GM23338 (cell line): ENCODE measurements around the gene ZSCAN21. TPM values are rescaled to one million over a fixed set of nuclear protein-coding genes. Genes with fewer than 3 reads are reported as not detected.

Experiments used
- ATAC-seq: fragments of 200-7000 bp; cut with Tn5 transposase; 3 replicates; pipeline ENCODE4 v1.9.1; 2020
- DNase-seq: peaks from one replicate; pipeline ENCODE4 v3.0.0-alpha.2; 2015; ENCODE audit warnings: low spot score
- H2AFZ ChIP-seq: fragments of 200-600 bp; sonication (generic); 2 replicates; pipeline ENCODE4 v1.8.0; 2016; ENCODE audit warnings: antibody characterized with exemption, mild to moderate bottlenecking, moderate library complexity
- H3F3A ChIP-seq: fragments of 200-600 bp; sonication (generic); replicated peaks from 2 replicates; pipeline ENCODE4 v1.8.0; 2017; ENCODE audit warnings: antibody characterized with exemption, mixed run types, low read depth
- H3K27ac ChIP-seq: fragments of 200-600 bp; sonication (generic); 2 replicates; pipeline ENCODE4 v1.6.1; 2016; ENCODE audit warnings: low read depth
- H3K27me3 ChIP-seq: fragments of 200-600 bp; sonication (generic); 2 replicates; pipeline ENCODE4 v1.8.0; 2016; ENCODE audit warnings: mild to moderate bottlenecking, mixed run types, moderate library complexity; ENCODE audit not compliant: insufficient read depth
- H3K36me3 ChIP-seq: fragments of 200-600 bp; sonication (generic); 2 replicates; pipeline ENCODE4 v1.8.0; 2016; ENCODE audit warnings: mild to moderate bottlenecking; ENCODE audit not compliant: insufficient read depth
- H3K4me1 ChIP-seq: fragments of 200-600 bp; sonication (generic); 2 replicates; pipeline ENCODE4 v1.8.0; 2016; ENCODE audit warnings: mild to moderate bottlenecking, moderate library complexity; ENCODE audit not compliant: insufficient read depth
- H3K4me2 ChIP-seq: fragments of 200-600 bp; sonication (generic); 2 replicates; pipeline ENCODE4 v1.7.1; 2017; ENCODE audit warnings: mixed run types
- H3K4me3 ChIP-seq: fragments of 200-600 bp; sonication (generic); 2 replicates; pipeline ENCODE4 v1.6.1; 2016; ENCODE audit warnings: mixed run types
- H3K79me2 ChIP-seq: fragments of 200-600 bp; sonication (generic); replicated peaks from 2 replicates; pipeline ENCODE4 v1.8.0; 2017; ENCODE audit warnings: mild to moderate bottlenecking; ENCODE audit not compliant: insufficient read depth
- H3K9me2 ChIP-seq: fragments of 200-600 bp; sonication (generic); 2 replicates; pipeline ENCODE4 v1.8.0; 2017; ENCODE audit not compliant: insufficient read depth
- H4K20me1 ChIP-seq: fragments of 200-600 bp; sonication (generic); replicated peaks from 2 replicates; pipeline ENCODE4 v1.8.0; 2017; ENCODE audit warnings: mild to moderate bottlenecking; ENCODE audit not compliant: insufficient read depth
- H3K27ac Mint-ChIP-seq: 2 replicates; pipeline ENCODE4 v1.8.0; 2020; ENCODE audit warnings: inconsistent platforms, mild to moderate bottlenecking, moderate library complexity, mixed read lengths
- H3K27me3 Mint-ChIP-seq: 3 replicates; pipeline ENCODE4 v1.8.0; 2022; ENCODE audit warnings: low read depth, mild to moderate bottlenecking, moderate library complexity, mixed read lengths, inconsistent platforms; ENCODE audit not compliant: insufficient read depth, poor library complexity
- H3K36me3 Mint-ChIP-seq: 3 replicates; pipeline ENCODE4 v1.8.0; 2021; ENCODE audit warnings: low read depth, mild to moderate bottlenecking, inconsistent platforms, moderate library complexity, mixed read lengths
- H3K4me1 Mint-ChIP-seq: 3 replicates; pipeline ENCODE4 v1.8.0; 2020; ENCODE audit warnings: mild to moderate bottlenecking, inconsistent platforms, mixed read lengths
- H3K4me3 Mint-ChIP-seq: 3 replicates; pipeline ENCODE4 v1.8.0; 2021; ENCODE audit warnings: moderate library complexity, mild to moderate bottlenecking, inconsistent platforms, mixed read lengths
- H3K9me3 Mint-ChIP-seq: 3 replicates; pipeline ENCODE4 v1.8.0; 2020; ENCODE audit warnings: moderate library complexity, mild to moderate bottlenecking, inconsistent platforms, mixed read lengths
- CREB1 ChIP-seq: fragments of 250-450 bp; sonication (Bioruptor Pico); IDR thresholded peaks from 2 replicates; pipeline ENCODE4 v1.5.0; 2020; ENCODE audit warnings: low read depth, mild to moderate bottlenecking, moderate library complexity
- CTCF ChIP-seq, 2 experiments: fragments of 200-600 bp in 1 of 2; sonication (generic) in 1 of 2; conservative IDR thresholded peaks; 2 replicates each; pipeline versions ENCODE4 v1.5.1 to v1.6.1; 2016 to 2017; ENCODE audit warnings: antibody characterized with exemption in 2 of 2, low read depth in 2 of 2, mild to moderate bottlenecking in 2 of 2, moderate library complexity in 1 of 2
- EZH2 ChIP-seq: fragments of 200-600 bp; sonication (generic); IDR thresholded peaks from one replicate; pipeline ENCODE4 v1.8.0; 2017; ENCODE audit warnings: antibody characterized with exemption, mild to moderate bottlenecking, low read depth; ENCODE audit not compliant: unreplicated experiment
- EZH2phosphoT487 ChIP-seq: fragments of 200-600 bp; sonication (generic); IDR thresholded peaks from one replicate; pipeline ENCODE4 v1.8.1; 2018; ENCODE audit warnings: antibody characterized with exemption; ENCODE audit not compliant: unreplicated experiment
- JUNB ChIP-seq: IDR thresholded peaks from one replicate; pipeline ENCODE4 v1.6.1; 2016; ENCODE audit warnings: antibody characterized with exemption; ENCODE audit not compliant: unreplicated experiment
- NANOG ChIP-seq: IDR thresholded peaks from 2 replicates; pipeline ENCODE4 v1.6.1; 2016; ENCODE audit warnings: antibody characterized with exemption, borderline replicate concordance
- POLR2AphosphoS5 ChIP-seq: IDR thresholded peaks from 2 replicates; pipeline ENCODE4 v1.6.1; 2016; ENCODE audit warnings: antibody characterized with exemption, low read depth
- REST ChIP-seq: IDR thresholded peaks from one replicate; pipeline ENCODE4 v1.6.1; 2018; ENCODE audit warnings: antibody characterized with exemption; ENCODE audit not compliant: unreplicated experiment
- STAT1 ChIP-seq: IDR thresholded peaks from one replicate; pipeline ENCODE4 v1.6.1; 2016; ENCODE audit warnings: antibody characterized with exemption; ENCODE audit not compliant: unreplicated experiment
- ZNF114 ChIP-seq: fragments of 250-450 bp; sonication (Bioruptor Pico); IDR thresholded peaks from 2 replicates; pipeline ENCODE4 v1.5.0; 2020; ENCODE audit warnings: mild to moderate bottlenecking, moderate library complexity
- polyA plus RNA-seq: library from polyadenylated mRNA; unstranded; fragments of >200 nt; fragmentation: Nextera tagmentation; extraction: Ambion mirVana; gene quantifications from 2 replicates; pipeline ENCODE4 v1.2.1, GENCODE V29; 2016
- total RNA-seq: library from RNA; depleted of rRNA; stranded (reverse); fragments of >200 nt; shearing (Covaris generic); gene quantifications from 2 replicates; pipeline ENCODE4 v1.2.3, GENCODE V29; 2014

Gene ZSCAN21
- total and polyA plus RNA-seq, 2 experiments from 2014 or later = 15.7 to 21.8 TPM

GRCh38 chr7:100066953-100067352, 17.4 kb downstream of the ZSCAN21 start:
- peaks cover 41% of the 10 kb centered on the region for H3K36me3 ChIP-seq
- 0 out of 2 replicates have a peak overlapping the region, but pooled peaks have one; percentile 32 for H3K27ac ChIP-seq
- peaks cover 6% of the 10 kb centered on the region for H4K20me1 ChIP-seq
- H3K4me3 ChIP-seq = no peak overlapping the region
- TF ChIP-seq CTCF (conservative IDR thresholded peaks at IDR 0.05; ENCODE audit: low read depth in 2 of 2) (peak; percentile 21 to 46; a peak in 2 of 4 replicates), NANOG (no peak)
- H3K36me3 Mint-ChIP-seq = peaks cover 90% of the 10 kb centered on the region
- no peak overlapping the region for H3K27ac Mint-ChIP-seq
- no peak overlapping the region for H2AFZ ChIP-seq
- no peaks in the 10 kb centered on the region for H3K4me1 Mint-ChIP-seq
- H3K27me3 Mint-ChIP-seq = peaks cover 25% of the 10 kb centered on the region
- peak; percentile 28; the same call in 1 of the 3 replicates for ATAC-seq
- H3K4me1 ChIP-seq = no peaks in the 10 kb centered on the region
- H3K4me3 Mint-ChIP-seq = no peak overlapping the region
- 0 out of 2 replicates have a peak, but pooled peaks cover 5% of the 10 kb centered on the region for H3K27me3 ChIP-seq
- no peak for DNase-seq
- no peak overlapping the region for H3K4me2 ChIP-seq
- H3F3A ChIP-seq = peaks cover 38% of the 10 kb centered on the region
- H3K79me2 ChIP-seq = peaks cover 9% of the 10 kb centered on the region
- H3K9me2 ChIP-seq = no peaks in the 10 kb centered on the region
- peaks cover 37% of the 10 kb centered on the region for H3K9me3 Mint-ChIP-seq

- Histone ChIP-seq H2AFZ (no peak overlapping the region), H4K20me1 (peaks cover 6% of the 10 kb centered on the region), H3K27me3 (0 out of 2 replicates have a peak, but pooled peaks cover 5% of the 10 kb centered on the region), H3K4me3 (no peak overlapping the region), H3K79me2 (peaks cover 9% of the 10 kb centered on the region), H3K4me1 (no peaks in the 10 kb centered on the region), H3K27ac (no peak overlapping the region), H3K36me3 (peaks cover 66% of the 10 kb centered on the region), H3K4me2 (no peak overlapping the region), H3K9me2 (no peaks in the 10 kb centered on the region), H3F3A (peaks cover 57% of the 10 kb centered on the region)
- H3K27ac Mint-ChIP-seq = no peak overlapping the region
- H3K4me1 Mint-ChIP-seq = no peaks in the 10 kb centered on the region
- DNase-seq (no peak), ATAC-seq (no peak)
- H3K36me3 Mint-ChIP-seq = peaks cover 96% of the 10 kb centered on the region
- no peak overlapping the region for H3K4me3 Mint-ChIP-seq
- TF ChIP-seq EZH2phosphoT487 (no peak), POLR2AphosphoS5 (peak; percentile 24; the same call in 1 of the 2 replicates), CREB1 (CRISPR knock-in tag) (no peak), STAT1 (no peak)
- H3K27me3 Mint-ChIP-seq = peaks cover 26% of the 10 kb centered on the region
- peaks cover 68% of the 10 kb centered on the region for H3K9me3 Mint-ChIP-seq
These were observed 20.4 kb downstream of the ZSCAN21 start for GRCh38 chr7:100069991-100070390.

- H3K27ac Mint-ChIP-seq = no peak overlapping the region
- ATAC-seq (no peak), DNase-seq (no peak)
- H3K27me3 Mint-ChIP-seq = peaks cover 26% of the 10 kb centered on the region
- H3K79me2 ChIP-seq = peaks cover 20% of the 10 kb centered on the region
- H3K9me2 ChIP-seq = no peaks in the 10 kb centered on the region
- peaks cover 72% of the 10 kb centered on the region for H3K36me3 ChIP-seq
- H3K4me1 ChIP-seq = no peaks in the 10 kb centered on the region
- no peak overlapping the region for H2AFZ ChIP-seq
- no peak overlapping the region for H3K4me2 ChIP-seq
- H3K36me3 Mint-ChIP-seq = peaks cover 96% of the 10 kb centered on the region
- peaks cover 55% of the 10 kb centered on the region for H3F3A ChIP-seq
- H3K4me3 ChIP-seq = peak overlapping the region; percentile 34; the same call in 1 of the 2 replicates
- no peak overlapping the region for H3K4me3 Mint-ChIP-seq
- no peaks in the 10 kb centered on the region for H3K4me1 Mint-ChIP-seq
- H3K27me3 ChIP-seq = 0 out of 2 replicates have a peak, but pooled peaks cover 5% of the 10 kb centered on the region
- H4K20me1 ChIP-seq = peaks cover 6% of the 10 kb centered on the region
- H3K27ac ChIP-seq = no peak overlapping the region
- peaks cover 79% of the 10 kb centered on the region for H3K9me3 Mint-ChIP-seq
- no peak for TF ChIP-seq EZH2
- TF ChIP-seq JUNB = no peak
- no peak for TF ChIP-seq CREB1 (CRISPR knock-in tag)
- no peak for TF ChIP-seq ZNF114 (CRISPR knock-in tag)
- no peak for TF ChIP-seq REST
- TF ChIP-seq STAT1 = no peak
These were observed 21.6 kb downstream of the ZSCAN21 start for GRCh38 chr7:100071018-100071723.
